ENCODE measurements around the gene CAMTA1.

Gene CAMTA1

DNA sequence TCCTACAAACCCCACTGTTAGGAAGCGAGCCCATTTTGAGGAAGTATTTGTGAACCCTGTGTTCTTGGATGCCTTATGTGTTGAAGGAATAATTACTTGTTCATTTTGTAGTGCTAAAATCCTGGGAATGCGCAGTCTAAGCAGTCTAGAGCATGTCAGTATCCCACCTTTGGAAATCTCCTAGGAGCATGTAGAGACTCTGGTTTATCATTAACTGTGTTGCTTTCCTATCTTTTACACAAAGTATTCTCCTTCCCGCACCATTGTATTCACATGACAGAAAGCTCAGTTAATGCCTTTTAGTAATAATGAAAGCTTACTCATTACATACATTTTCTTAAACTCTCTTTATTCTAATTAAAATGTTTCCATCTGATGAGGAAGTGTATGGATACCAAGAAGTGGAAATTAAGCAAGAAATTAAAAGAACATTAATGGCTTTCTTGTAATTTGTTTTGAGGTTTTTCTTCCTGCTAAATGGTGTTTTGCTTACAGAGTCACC, 99.4 kb downstream of the CAMTA1 start:
- DNase-seq, result no peak

GRCh38 chr1:6885426-6885825, 100.2 kb downstream of the CAMTA1 start:
- DNase-seq, result no peak

- no peak for DNase-seq
Observed at GRCh38 chr1:6886523-6886922, 101.3 kb downstream of the CAMTA1 start.

DNA sequence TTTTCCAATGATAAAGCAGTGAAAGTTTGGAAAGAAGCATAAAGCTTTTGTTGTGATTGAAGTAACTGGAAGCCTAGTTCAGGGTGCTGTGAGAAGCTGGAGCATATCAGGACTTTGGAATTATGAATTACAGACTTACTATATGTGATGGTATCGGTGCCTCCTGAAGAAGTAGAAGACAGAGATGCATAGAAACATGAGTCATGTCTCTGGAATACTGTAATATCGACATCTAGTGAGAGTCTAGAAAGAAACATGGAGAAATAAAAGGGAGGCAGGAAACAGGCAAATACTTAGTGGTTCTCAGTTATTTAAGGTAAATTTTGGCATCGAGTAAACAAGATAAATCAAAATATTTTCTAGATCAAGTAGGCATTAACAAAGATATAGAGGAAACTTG, 103.0 kb downstream of the CAMTA1 start:
- no peak for DNase-seq

GRCh38 chr1:6888870-6889269, 103.6 kb downstream of the CAMTA1 start:
- DNase-seq, result no peak

DNA sequence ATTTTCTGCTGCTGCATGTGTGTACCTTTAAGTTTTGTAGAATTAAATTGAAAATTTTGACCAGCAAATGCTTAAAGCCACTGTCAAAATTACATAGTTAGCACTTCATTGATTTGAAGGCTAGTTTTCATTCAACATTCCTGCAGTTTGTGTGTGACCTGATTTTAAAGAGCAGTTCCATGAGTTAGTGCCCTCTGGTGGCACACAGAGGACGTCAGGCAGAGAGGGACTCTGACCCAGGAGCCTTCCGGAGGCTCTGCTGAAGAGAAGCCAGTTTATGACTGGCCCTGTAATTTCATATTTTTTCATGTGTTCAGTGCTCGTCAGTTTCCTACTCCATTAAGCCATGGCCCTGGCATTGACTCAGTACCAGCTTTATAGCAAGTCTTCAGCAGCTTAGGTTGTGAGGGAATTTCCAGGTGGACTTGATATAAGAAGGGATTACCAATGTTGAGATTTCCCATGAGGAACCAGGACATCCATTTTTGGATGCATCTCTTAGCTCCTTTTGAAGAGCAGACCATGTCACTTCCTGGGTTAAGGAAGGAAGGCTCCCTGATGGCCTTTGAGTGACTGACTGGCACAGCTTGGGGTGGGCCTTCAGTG, 104.7 kb downstream of the CAMTA1 start:
- peak; percentile 57 to 60 for DNase-seq

DNA sequence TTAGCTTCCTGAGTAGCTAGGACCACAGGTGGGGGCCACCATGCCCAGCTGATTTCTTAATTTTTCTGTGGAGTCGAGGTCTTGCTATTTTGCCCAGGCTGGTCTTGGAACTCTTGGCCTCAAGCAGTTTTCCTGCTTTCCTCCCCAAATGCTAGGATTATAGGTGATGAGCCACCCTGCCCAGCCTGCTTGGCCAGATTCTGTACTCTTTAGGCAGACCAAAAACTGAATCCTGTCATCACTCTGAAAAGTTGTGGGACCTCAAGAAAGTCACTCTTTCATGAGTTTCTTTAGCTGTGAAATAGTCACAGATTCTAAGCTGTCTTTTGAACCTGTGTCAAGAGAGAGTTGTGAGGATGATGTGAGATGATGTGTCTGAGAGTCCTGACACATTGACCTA, 105.4 kb downstream of the CAMTA1 start:
- no peak for DNase-seq

DNA sequence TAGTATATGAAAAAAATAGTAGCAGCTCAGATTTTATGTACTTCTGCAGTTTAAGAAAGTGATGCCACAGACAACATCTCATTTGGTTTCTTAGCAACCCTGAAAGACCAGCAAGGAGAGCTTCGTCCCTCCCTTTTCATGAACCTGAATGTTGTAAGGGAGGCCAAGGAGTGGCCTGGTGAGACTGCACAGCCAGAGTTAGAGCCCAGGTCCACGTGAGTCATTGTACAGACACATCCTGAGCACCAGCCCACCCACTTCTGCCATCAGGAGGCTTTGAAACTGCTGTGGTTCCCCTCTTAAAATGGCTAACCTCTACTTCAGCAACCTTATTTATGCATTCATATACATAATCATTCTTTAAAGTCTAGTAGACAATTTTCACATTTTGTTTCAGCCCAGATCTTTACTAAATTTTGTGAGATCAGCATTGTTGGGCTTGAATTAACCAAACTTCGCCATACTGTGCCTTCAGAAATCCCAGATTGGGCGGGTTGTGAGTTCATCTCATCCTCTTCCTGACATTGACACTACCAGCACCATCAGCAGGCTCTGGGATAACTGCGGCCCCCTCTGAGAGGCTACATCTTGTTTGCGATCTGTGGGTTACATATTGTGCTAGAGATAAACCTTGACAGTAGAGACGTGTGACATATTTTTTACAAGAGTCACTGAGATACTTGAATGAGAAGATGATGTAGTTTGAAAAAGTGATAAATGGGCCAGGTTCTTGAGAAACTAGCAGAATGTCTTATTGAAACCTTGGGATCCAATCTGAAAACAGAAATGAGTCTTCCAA, 106.7 kb downstream of the CAMTA1 start:
- no peak for DNase-seq

DNA sequence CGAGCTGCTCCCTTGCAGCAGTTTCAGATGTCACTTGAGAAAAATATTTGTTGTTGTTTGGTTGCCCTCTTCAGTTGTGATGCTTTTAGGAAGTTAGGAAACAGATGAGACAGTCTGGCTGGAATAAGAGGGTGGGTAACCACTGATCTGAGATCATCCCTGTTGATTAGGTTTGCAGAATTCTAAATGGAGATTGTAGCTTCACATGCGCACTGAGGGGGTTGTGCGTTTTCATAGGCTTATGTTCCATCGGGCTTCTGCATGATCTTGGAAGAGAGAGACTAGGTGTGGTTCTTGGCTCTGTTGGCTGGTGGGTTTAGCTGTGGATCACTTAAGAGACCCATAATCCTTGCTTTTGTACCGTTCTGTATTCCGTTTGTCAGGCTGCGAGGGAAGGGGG, 108.1 kb downstream of the CAMTA1 start:
- DNase-seq, result no peak

DNA sequence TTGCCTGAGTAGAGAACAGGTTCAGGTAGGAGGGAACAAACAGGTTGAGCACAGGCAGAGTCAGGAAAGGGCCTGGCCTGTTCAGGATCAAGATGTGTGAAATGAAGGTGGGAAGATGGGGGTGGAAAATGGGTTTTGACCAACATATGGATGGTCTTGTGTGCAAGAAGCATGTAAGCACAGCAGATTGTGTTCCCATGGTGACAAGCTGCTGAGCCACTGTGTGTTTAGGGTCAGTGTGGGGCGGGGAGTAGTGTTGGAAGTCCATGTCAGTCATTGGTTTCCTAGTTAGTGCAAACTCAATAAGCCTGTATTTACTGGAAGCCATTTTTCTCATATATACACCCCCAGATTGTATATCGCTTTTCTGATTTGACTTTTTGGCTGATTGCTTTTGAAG, 111.9 kb downstream of the CAMTA1 start:
- no peak for DNase-seq

DNA sequence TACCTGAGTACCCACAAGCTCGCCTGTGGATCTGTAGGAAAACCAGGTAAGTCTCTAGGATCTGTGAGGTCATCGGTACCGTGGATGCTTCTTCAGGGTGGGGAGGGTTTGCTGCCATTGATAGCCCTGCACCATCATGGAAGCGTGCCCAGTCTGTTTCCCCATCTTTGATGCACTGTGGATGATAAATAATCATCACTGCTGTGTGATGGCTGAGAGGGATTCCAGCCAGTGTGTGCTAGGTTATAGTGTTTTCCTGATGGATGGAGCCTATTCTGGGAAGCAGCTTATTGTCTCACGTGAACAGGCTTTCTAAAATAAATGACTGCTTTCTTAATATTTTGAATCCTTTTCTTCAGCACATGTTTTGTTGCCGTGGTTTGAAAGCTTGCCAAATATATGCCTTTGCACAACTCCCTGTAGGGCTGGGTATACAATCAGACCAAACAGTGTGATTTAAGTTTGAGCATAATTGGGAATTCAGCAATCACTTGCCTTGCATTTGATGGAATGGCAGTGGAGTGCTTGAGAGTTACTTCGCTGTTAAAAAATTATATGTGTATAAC, 113.8 kb downstream of the CAMTA1 start:
- DNase-seq, result no peak

- no peak for DNase-seq
Observed at GRCh38 chr1:6899621-6900020, 114.4 kb downstream of the CAMTA1 start.

DNA sequence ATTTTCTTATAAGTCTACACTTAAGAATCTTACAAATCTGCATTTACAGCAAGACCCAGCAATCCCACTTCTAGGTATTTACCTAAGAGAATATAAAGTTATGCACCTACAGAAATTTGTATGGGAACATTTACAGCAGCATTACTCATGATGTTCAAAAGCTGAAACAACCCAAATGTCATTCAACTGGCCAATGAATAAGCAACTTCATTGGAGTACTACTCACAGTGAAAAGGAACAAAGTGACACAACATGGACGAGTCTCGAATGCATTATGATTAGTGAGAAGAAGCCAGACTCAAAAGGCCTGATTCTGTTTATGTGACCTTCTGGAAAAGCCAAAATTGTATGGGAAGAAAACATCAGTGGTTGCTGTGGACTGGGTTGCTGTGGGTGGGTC, 116.9 kb downstream of the CAMTA1 start:
- DNase-seq, result no peak

GRCh38 chr1:6904476-6905170, 119.4 kb downstream of the CAMTA1 start:
- DNase-seq, result no peak

DNA sequence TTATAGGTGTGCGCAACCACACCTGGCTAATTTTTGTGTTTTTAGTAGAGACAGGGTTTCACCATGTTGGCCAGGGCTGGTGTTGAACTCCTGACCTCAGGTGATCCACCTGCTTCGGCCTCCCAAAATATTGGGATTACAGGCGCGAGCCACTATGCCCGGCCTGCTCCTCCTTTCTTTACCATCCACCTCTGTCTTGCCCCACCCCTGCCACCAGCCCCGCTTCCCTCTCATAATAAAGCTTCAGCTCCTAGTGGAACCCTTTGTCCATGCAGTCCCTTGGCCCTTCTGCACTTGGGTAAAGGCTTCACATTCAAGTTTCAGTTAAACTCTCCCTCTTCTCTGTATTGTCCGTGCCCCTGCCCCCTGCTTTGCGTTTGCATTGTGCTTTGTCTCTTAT, 120.1 kb downstream of the CAMTA1 start:
- DNase-seq, result no peak

- no peak for DNase-seq
Observed at GRCh38 chr1:6905790-6906189, 120.5 kb downstream of the CAMTA1 start.

DNA sequence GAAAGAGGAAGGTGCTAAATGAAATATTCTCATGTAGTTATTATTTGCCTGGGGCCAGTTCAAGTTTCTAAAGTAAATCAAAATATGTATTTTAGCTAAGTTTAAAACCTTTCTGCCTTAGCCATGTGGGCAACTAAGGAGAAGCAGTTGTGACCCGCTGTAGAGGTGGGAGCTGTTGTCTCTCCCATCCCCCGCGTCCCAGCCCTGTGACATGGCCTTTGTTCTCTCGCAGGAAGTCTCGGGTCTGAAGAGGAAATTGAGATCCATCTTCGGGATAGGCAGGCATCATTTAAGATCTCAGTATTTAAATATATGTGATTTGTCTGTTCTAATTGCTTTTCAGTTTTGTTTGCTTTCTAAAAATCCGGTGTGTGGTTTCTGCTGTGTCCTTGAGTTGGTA, 121.5 kb downstream of the CAMTA1 start:
- DNase-seq, result no peak

DNA sequence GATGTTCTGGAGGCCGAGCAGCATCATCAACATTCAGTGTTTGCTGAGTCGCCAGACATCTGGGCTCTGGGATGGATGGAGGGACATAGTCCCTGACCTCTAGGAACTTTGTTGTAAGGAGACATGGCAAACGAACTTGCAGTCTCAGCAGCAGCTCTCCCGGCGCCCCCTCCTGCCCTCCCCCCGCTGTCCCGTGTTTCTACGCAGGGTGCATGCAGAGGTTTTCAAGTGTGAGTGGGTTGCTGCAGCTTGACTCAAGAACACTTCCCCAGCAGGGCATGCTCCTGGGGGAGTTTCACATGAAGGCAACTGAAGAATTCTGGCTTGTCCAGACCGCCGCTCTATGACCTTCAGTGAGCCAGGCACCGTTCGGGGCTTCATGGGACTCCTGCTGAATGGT, 121.9 kb downstream of the CAMTA1 start:
- no peak for DNase-seq

- DNase-seq, result no peak
Observed at GRCh38 chr1:6907676-6908434, 122.6 kb downstream of the CAMTA1 start.

DNA sequence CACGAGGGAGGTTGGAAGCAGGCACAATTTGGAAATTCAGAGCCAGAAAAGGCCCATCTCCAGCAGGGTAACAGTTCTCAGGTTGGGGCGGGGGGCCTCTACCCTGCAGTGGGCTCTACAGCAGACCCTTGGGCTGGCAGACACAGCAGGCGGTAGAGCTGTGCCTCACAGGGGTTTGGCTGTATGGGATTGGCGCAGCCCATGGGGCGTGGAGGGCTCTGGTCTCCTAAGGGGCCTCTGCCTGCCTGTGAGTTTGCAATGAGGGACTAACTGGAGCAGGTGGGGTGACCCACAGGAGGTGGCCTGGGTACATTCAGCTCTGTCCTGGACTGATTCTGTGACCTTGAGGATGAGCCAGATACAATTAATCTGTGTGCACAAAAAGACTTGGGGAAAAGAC, 124.1 kb downstream of the CAMTA1 start:
- no peak for DNase-seq

DNA sequence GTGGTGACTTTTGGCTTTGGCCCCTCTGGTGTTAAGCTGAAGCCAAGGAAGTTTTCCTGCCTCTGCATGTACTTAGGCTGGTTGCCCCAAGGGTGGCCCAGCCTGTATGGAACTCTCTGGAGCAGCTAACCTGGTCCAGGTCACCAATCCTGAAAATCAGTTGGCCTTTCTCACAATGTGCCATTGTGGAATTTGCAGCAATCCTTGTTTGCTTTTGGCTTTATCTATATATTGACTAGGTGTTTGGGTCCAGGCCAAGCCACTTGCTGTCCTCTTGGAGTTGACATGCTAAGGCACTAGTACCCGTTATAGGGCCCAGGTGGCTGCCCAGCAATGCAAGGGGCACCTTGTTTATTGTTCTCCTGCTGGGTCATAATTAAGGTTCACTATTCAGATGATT, 124.6 kb downstream of the CAMTA1 start:
- DNase-seq, result no peak

GRCh38 chr1:6911021-6911941, 126.0 kb downstream of the CAMTA1 start:
- DNase-seq, result no peak

All from Kasumi-1 (cell line).